Coronary artery (tissue), 2 donors: ENCODE results near the gene MAPK4.

ENCODE experiments used
- DNase-seq: peaks from one replicate; pipeline ENCODE4 v3.0.0-alpha.2; 2017; ENCODE audit warnings: low spot score
- H3K27ac ChIP-seq, 2 donors: fragments of 200-600 bp; sonication (generic); one replicate each; pipeline ENCODE4 v1.5.1; 2016 to 2019
- H3K4me3 ChIP-seq: fragments of 200-600 bp; sonication (generic); 2 replicates; pipeline ENCODE4 v1.5.1; 2016; ENCODE audit warnings: mild to moderate bottlenecking, moderate library complexity
- TF ChIP-seq, protein P1 (sequence below): fragments of 200-600 bp; sonication (generic); IDR thresholded peaks from one replicate; pipeline ENCODE4 v1.5.1; 2019; ENCODE audit warnings: antibody characterized with exemption

The MAPK4 gene

DNA sequence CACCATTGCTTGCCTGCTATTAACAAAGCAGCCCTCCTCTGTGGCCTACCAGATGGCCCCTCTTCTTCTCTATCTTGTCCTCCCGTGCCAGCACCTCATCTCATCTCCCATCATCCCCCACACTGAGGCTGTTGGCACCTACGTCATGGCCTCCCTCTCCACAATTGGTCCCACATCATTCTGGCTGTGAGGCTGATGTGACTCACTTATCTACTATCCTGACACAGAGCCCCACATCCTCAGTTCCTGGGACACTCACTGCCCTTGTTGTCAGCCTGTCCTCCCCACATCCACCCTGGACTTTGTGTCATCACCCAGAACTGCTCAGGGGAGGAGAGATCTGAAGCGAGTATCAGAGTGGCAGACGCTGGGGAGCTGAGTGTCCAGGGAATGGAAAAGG is 157.0 kb downstream of the MAPK4 start:
- Histone ChIP-seq H3K4me3 (no peak overlapping the region), H3K27ac (no peak overlapping the region)
- DNase-seq = no peak
- TF ChIP-seq, protein P1, sequence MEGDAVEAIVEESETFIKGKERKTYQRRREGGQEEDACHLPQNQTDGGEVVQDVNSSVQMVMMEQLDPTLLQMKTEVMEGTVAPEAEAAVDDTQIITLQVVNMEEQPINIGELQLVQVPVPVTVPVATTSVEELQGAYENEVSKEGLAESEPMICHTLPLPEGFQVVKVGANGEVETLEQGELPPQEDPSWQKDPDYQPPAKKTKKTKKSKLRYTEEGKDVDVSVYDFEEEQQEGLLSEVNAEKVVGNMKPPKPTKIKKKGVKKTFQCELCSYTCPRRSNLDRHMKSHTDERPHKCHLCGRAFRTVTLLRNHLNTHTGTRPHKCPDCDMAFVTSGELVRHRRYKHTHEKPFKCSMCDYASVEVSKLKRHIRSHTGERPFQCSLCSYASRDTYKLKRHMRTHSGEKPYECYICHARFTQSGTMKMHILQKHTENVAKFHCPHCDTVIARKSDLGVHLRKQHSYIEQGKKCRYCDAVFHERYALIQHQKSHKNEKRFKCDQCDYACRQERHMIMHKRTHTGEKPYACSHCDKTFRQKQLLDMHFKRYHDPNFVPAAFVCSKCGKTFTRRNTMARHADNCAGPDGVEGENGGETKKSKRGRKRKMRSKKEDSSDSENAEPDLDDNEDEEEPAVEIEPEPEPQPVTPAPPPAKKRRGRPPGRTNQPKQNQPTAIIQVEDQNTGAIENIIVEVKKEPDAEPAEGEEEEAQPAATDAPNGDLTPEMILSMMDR = no peak

DNA sequence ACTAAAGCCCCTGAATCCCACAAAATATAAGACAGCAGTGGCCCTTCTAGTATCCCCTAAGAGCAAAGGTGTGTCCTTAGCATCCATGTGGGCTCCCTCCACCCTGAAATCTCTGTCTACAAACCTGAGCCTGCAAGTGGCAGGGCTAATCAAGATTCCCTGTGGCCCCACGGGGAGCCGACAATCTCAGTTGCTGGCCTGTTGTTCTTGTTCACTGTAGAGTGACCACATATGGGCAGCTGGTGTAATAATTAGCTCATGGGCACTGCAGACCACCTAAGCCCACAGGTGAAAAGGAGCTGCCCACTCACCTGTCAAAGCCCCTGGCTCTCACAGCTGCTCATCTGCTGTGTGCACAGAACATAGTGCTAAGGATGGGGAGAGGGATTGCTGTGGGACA is 157.7 kb downstream of the MAPK4 start:
- H3K4me3 ChIP-seq = no peak overlapping the region
- TF ChIP-seq, protein P1 = no peak
- H3K27ac ChIP-seq = no peak overlapping the region
- DNase-seq = no peak

DNA sequence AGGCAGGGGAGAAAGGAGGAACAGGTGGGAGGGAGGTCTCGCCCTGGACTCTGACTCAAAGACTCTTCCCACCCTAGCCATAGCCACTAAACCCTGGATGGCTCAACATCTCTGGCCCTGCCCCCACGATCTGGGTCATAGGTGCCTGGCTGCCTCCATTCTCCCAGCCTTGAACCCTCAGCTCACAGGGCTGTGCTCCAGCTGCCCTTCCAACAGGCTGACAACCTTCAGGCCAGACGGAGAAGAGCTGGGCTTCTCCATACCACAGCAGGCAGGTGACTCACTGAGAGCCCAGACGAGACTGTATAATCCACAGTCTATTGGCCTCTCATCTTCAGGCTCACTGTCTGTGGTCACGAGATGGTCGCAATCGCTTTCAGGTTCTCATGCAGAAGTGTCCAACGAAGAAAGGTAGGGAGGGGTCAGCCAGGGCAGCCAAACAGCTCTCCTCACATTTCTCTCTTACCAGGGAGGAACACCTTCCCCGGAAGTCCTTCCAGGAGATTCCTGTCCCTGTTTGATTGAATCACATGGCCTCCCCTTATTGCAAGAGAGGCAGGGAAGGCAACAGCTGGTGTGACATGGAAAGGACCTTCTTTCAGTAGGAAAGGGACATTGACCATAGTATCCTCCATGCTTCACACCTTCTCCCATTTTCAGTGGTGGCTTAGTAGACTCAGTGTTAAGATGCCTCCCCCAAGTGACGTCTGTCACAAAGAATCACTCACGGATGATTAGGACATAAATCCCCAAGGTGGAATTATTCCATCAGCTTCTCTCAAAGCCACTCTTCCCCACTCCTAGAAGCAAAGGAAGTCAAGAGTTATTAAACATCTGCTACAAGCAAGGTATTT is 159.8 kb downstream of the MAPK4 start:
- Histone ChIP-seq H3K27ac (no peak overlapping the region), H3K4me3 (no peak overlapping the region)
- TF ChIP-seq, protein P1 = no peak
- no peak for DNase-seq

DNA sequence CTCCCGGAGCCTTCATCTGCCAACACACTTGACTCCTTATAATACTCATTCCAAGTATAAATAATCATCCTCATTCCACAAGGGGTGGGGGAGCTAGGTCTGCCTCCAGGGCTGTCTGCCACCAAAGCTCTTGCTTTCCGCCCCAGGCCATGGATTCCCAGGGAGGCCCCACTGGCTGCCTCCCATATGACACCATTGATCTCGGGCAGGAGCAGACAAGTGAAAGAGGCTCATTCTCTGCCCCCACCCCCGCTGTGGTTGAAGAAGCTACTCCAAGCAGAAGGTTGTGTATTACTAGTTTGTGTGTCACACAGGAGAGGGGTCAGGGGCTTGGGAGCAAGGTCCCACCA is 160.4 kb downstream of the MAPK4 start:
- no peak overlapping the region for H3K27ac ChIP-seq
- no peak for DNase-seq
- TF ChIP-seq, protein P1 = no peak
- no peak overlapping the region for H3K4me3 ChIP-seq

DNA sequence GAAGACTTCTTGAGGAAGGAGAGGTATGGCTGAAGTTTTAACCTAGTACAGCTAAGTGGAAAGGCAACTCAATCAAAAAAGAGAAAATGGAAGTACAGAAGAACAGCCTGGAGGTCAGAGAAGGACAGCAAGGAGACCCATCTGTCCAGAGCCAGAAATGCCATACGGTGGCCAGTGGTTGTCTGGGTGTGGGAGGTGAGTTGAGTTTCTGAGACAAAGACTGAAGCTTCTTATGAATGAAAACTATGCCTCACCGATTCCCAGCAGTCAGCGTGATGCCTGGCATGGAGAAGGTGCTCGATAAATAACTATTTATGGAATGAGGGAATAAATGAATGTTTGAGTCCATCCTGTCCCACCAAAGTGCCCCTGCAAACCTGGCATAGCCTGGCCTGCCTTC is 161.1 kb downstream of the MAPK4 start:
- no peak for DNase-seq
- no peak overlapping the region for H3K4me3 ChIP-seq
- TF ChIP-seq, protein P1 = no peak
- H3K27ac ChIP-seq = no peak overlapping the region

DNA sequence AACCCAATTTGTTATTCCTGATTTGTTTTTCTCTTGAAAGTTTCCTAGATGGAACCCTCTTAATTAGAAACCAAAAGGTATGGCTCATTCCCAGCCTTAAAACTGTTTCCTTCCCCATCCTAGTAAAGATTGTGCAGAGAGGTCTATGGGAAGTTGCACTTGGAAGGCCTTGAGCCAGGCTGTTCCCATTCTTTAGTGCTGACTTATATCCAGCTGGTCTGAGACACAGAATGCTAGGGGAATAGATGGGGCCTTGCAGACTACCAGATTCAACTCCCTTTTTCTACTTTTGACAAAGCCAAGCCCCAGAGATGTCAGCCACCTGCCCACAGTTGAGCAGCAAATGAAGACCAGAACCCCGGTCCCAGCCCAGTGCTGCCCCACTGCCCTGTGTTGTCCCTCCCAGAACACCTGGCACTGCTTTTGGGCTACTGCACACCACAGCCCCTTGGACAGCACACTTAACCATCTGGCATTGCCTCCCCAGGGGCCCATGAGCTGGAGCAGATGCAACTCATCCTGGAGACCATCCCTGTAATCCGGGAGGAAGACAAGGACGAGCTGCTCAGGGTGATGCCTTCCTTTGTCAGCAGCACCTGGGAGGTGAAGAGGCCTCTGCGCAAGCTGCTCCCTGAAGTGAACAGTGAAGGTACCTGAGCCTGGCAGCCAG is 161.7 kb downstream of the MAPK4 start:
- Histone ChIP-seq H3K27ac (no peak overlapping the region), H3K4me3 (no peak overlapping the region)
- TF ChIP-seq, protein P1 = no peak
- no peak for DNase-seq

DNA sequence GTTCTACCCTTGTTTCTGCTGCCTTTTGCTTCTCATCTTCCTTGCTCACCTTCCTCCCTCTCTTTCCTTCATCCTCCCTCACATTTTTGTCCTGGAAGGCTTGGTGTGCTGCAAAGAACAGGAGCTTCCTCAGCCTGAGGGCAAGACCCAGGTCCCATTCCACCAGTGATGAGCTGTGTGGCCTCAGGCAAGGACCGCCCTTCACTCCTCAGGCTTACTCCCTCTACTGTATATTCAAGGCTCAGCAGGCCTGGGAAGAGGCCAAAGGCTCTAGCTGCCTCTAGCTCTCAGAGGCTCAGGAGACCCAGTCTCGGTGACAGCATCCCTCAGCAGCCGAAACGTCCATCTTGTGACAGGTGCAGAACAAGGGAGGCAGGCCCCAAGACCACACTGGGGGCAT is 162.4 kb downstream of the MAPK4 start:
- Histone ChIP-seq H3K27ac (no peak overlapping the region), H3K4me3 (no peak overlapping the region)
- TF ChIP-seq, protein P1 = no peak
- DNase-seq = no peak
